GM04504 (cell line): ENCODE results near the gene TMEM225B.
"Not testable (repeated sequence)": the region's sequence is repeated elsewhere in the genome, so short reads cannot be mapped to it uniquely, and the experiment has no call there.

Source experiments
- DNase-seq: peaks from one replicate; pipeline ENCODE4 v3.0.0-alpha.2; 2012; ENCODE audit warnings: low read depth

The TMEM225B gene

DNA sequence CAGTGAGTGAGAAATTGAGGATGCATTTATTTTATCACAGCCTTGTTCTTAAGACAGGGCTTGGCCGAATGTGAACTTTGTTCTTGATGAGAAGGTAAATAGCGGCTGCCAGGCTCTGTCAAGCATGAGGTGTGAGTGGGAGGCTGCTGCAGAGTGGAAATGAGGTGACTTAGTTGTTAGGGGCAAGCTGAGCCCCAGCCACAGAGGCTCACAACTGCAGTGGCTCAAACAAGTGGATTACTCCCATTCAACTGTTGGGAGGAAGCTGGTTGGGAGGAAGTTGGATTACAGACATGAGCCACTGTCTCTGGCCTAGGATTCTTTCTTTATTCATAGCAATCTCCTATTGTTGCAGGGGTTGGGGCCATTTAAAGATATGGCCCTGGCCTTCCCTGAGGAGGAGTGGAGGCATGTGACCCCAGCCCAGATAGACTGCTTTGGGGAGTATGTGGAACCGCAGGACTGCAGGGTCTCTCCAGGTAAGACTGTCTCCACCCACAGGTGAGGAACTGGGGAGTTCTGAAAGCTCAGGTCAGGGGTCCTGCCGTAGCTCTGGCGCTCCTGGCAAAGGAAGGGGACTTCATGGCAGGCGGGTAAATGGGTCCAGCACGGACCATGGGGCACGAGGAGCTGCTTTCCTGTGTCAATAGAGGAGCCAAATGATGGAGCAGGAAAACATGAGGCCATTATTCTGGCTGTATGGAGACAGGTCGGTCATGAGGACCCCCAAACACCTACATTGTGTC is 25.8 kb downstream of the TMEM225B start:
- DNase-seq = no peak

DNA sequence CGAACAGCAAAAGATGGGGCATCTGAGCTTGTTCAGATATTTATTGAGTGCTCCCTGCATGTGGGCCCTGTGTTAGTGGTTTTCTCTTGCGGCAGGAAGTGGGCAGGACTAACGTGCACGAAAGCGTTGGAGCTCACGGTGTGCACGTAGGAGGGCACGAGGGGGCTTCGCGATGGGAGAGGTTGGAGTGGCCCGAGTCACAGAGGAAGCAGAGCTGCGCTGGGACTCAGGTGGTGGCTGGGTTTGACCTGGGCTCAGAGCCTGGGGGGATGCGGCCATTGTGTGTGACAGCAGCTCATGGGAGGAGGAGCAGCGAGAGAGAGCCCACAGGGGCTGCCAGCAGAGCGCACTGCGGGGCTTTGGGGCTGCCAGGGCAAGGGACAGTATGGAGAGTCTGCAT is 26.4 kb downstream of the TMEM225B start:
- DNase-seq = no peak

DNA sequence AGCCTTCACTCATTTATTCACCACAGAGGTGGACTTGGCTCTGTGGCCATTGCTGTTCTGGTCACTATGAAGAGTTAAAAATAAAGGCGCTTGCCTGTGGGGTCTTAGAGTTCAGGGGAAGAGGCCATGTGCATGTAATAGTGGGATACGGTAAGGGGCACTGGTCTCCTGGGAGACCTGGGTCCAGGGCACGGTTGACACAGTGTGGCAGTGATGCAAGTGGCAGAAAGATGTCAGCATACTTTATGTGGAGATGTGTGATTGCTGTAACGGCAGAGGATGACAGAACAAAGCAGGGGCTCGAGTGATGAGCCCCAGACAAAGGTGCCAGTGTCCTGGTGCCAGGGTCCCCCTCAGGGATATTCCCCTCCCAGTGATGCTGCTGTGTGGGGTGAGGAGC is 27.3 kb downstream of the TMEM225B start:
- DNase-seq = no peak

DNA sequence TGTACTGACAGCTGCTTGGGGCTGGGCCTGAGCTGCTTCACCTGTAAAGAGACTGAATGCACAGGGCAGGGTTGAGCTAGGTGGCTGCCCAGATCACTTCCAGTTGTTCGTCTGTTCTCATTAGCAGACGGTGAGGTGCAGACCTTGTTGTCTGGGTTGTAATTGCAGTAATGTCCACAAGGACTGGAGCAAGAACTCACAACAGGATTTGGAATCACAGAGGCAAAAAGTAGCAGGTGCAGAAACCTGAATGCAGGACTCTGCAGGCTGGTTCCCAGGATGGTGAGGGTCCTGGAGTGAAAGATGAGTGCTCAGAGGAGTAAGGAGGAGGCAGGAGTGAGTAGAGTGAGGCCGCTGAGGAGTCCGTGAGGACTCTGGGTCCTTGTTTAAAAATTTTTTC is 27.9 kb downstream of the TMEM225B start:
- DNase-seq = no peak

DNA sequence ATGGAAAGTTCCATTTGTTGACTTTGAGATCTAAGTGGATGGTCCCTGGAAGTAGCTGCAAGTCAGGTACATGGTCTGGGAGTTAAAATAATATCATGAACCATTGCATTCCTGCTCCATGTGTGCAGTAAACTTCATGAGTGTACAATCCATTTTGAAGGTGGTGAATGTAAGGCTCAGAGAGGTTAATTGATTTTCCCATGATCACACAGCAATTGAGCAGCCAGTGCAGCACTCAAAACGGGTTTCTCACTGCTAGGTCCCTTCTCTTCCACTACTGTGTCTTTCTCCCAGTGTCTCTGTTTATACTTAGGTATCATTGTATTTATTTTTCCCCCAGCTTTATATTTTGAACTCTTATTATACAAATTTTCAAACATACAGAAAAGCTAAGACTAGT is 28.6 kb downstream of the TMEM225B start:
- DNase-seq = no peak

DNA sequence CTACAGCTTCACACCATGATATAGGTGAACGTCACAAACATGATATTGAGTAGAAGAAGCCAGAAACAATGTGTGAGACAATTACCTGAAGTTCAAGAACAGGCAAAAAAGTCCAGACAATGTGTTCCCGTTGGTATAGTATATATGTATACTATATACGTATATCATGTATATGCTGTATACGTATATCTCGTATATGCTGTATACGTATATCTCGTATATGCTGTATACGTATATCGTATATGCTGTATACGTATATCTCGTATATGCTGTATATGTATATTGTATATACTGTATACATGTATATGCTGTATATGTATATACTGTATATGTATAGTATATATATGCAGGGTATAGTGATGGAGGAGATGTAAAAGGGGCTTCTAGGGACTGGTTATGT is 29.4 kb downstream of the TMEM225B start:
- DNase-seq = no peak

DNA sequence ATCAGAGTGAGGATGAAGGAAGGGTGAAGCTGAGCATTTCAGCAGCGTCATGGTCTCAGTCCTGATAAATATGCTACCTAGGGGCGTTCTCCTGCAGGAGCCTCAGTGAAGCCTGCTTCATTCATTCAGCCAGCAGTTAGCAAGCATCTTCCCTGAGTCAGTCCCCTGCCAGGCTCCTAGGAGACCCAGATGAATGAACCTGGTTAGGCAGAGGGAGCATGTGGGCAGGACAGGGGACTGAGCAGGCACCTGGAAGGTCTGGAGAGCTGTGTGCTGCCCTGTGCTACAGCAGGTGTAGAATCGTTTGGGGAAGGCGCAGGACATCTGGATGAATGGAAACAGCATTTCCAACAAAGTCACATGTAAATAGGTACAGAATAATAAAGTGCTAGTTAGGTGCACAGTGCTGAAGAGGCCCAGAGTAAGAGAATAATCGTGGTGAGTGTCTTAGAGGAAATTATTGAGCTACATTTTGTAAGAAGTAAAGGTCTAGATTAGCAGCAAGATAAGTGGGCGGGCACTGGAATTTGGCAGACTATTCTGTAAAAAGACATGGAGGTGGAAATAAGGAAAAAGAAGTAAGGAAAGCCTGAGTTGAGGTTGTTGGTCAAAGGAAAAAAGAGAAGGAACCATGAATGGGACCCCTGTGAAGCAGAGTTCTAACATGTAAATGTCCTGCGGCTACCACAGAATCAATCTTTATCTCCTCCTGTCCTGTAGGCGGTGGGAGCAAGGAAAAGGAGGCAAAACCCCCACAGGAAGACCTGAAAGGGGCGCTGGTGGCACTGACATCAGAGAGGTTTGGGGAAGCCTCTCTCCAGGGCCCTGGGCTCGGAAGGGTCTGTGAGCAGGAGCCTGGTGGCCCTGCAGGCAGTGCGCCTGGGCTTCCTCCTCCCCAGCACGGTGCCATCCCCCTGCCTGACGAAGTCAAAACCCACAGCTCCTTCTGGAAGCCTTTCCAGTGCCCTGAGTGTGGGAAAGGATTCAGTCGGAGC is 30.7 kb downstream of the TMEM225B start:
- no peak for DNase-seq

DNA sequence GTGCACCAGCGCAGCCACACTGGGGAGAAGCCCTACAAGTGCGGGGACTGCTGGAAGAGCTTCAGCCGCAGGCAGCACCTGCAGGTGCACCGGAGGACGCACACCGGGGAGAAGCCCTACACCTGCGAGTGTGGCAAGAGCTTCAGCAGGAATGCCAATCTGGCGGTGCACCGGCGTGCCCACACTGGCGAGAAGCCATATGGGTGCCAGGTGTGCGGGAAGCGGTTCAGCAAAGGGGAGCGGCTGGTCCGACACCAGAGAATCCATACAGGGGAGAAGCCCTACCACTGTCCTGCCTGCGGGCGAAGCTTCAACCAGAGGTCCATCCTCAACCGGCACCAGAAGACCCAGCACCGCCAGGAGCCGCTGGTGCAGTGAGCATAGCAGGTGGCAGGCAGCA is 31.6 kb downstream of the TMEM225B start:
- DNase-seq = no peak

DNA sequence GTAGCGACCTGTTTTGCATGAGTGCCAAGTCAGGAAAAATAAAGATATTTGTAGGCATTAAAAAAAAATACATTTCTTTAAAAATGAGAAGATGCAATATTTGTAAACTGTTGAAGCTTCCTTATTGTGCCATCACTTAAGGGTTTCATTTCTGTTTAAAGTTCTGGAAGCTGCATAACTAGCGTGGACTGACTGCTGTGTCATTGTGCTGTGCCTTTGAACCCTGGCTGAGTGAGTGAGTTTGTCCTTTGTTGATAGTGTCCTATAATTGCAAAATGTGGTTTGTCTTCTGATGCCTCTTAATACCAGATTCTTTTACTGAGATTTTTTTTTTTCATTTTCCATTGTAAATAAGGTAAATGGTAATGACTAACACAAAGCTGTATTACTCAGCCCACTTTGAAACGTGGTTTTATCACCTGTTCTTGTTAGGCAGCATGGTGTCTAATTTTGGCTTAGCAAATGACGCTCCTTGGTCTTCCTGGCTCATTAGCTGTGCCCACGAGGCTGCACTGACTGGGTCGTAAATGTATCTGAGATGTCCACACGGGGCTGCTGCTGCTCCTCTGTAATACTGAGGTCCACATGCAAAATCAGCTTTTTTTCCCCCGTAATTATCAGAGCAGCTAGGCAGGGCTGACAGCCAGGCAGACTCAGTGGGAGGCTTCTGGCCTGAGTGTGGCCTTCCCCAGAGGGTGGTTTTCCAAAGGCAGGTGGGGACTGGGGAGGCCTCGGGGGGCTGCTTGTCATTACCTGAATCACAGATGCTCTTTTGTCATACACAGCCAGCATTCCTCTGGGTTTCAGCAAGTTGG is 33.4 kb downstream of the TMEM225B start:
- DNase-seq = no peak

DNA sequence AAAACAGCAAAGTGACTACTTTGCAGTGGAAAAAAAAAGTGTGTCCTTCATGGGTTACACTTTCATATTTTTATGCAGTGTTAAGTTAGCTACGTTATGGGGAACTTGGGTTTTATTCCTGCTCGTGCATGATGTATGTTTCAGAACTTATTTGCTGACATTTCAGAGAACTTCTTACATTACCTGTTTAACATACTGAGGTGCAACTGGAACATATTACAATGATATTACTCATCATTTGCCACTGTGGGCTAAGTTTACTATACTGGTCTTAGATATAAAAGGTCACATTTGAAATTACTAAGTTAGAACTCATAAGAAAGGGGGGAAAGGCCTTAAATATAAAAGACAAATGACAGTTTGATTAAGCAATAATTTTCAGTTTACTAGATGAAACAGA is 39.3 kb downstream of the TMEM225B start:
- DNase-seq = not testable (repeated sequence)

DNA sequence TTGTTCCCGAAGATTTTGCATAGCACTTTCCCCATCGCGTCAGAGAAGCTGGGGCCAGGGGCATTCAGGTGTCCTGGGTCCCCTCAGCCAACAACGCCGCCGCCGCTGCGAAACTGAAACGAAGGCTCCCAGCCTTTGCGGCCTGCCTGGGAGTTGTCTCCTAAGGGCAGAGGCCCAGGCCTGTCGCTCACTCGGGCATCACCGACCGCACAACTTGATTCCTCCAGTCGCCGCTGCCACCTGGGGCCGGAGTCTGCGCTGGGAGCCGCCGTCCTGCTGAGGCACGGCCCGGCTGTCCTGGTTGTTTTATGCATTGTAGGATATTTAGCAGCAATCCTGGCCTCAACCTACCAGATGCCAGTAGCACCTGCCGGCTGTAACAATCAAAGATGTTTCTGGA is 40.7 kb downstream of the TMEM225B start:
- no peak for DNase-seq

DNA sequence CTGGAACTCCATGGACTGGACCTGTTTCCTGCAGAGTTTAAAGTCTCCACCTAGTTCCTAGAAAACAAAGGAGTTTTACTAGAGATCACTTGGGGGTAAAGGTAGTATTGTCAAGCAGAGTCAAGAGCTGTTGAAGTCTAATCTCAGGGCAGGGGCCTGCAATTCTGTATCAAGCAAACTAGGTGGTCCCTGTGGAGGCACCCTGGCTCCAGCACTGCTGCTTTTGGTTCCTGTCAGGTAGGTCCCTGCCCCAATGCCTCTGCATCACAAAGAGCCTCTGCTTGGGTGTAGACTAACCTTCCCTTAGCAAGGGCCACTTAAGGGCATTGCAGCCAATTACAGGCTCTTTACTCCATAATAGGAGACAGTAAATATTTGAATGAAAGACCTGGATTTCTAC is 41.2 kb downstream of the TMEM225B start:
- DNase-seq = no peak

DNA sequence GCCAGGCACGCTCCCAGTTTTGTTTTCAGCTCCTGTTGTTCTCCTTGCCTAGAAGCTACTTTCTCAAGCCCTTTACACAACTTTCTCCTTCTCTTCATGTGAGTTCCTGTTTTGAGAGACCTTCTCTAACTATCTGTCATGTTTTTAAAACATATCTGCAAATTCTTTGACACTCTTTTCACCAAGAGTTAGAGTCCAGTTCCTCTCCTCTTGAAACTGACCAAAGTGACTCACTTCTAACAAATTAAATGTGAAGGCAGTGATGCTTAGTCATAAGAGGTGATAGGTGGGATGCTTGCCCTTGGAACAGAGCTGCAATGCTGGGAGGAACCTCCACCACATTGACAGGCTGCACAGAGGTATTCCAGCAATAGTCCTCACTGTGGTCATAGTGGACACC is 44.0 kb downstream of the TMEM225B start:
- no peak for DNase-seq

DNA sequence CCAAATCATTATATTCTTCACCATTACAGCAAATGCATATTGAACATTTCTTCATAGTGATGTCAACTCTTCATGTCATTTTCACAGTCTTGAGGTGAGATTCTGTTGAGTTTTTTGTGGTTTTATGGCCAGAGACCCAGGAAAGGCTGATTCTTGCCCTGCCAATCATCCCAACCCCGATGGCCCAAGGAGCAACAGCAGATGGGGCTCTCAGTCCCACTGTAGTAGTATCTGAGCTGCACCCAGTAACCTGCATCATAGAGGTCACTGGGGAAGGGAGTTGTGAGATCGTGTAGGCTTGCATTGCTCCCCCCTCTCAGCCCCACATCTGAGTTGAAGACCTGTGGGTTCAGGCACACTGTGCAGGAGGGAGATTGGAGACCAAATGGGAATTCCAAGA is 45.4 kb downstream of the TMEM225B start:
- DNase-seq = no peak

DNA sequence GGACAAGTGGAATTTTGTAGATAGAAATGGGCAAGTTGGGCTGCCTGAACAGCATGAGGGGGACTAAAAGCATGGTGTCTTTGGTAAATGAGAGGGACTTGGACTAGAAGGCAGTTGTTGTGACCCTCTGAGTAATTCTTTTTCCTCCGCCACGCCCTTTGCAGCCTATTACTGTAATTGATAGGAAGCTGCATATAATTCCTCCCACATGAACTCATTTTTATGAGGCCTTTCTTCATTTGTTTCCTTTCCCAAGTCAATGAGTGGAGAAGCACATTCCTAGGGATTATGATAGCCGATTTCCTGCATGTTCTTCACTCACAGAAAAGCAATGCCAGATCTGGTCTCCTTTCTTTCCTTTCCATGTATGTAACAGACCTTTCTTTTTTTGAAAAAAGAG is 46.4 kb downstream of the TMEM225B start:
- DNase-seq = no peak

DNA sequence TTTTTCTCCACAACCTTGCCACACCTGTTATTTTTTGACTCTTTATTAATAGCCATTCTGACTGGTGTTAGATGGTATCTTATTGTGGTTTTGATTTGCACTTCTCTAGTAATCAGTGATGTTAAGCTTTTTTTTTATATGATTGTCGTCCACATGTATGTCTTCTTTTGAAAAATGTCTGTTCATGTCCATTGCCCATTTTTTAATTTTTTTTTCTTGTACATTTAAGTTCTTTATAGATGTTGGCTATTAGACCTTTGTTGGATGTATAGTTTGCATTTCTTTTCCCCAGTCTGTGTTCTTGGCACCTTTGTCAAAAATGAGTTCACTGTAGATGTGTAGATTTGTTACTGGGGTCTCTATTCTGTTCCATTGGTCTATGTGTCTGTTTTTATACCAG is 47.5 kb downstream of the TMEM225B start:
- no peak for DNase-seq

DNA sequence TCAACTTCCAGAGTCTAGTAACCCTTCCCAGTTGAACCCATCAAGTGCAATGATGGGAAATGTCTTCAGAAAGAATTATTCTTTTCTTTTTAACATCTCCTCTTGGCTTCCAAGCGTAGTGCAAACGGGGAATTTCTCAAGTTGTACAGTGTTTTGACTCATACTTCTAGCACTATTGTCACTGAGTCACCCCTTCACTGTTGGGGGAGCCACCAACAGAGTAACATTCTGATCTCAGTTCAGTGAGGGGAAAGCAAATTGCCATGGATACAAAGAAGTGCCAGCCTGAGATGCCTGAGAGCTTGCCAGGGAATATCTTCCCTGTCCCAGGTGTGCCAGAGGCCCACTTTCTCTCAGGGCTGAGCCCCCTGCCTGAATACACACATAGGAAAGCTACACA is 50.8 kb downstream of the TMEM225B start:
- no peak for DNase-seq

DNA sequence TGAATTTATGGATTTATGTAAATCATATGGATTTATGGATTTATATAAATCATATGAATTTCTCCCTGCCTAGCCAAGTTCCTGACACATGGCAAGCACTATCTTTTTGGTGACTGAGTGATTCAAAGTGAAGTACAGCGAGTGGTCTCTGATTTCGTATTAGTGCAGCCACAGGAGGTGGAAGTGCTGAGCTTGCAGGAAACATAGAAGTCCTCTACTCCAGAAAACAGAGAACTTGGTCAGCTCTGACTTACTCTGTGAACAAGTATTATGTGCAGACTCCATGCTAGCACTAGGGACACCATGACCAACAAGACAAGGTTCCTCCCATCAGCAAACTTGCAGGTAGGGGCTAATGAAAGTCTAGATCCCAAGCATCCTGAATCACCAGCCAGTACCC is 53.2 kb downstream of the TMEM225B start:
- DNase-seq = no peak

DNA sequence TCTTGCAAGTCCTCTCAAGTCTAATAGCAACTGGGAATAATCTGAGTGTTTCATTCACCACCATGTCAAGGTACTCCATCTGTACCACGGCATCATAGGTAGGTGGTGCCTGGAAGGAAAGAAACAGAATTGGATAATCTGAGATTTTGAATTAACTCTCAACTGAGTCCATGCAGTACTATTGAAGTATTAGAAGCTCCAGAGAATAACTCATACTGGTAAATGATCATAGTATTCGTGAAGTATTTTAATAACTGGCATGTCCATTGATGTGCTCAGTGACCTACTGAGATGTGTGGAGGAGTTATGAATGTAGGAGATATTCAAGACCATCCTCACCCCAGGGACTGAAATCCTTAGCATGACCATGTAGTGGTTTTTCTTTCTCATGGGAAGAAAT is 54.6 kb downstream of the TMEM225B start:
- DNase-seq = no peak

DNA sequence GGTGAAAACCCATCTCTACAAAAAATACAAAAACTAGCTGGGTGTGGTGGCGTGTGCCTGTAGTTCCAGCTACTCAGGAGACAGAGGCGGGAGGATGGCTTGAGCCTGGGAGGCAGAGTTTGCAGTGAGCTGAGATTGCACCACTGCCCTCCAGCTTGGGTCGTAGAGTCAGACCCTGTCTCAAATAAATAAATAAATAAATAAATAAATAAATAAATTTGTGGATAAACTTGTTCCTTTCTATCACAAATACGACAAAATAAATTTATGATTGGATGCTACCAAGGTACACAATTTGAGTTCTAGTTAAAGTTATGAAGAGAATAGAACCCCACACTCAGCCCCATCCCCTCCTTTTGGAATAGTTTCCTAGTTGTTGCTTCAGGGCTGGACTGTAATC is 55.2 kb downstream of the TMEM225B start:
- not testable (repeated sequence) for DNase-seq

DNA sequence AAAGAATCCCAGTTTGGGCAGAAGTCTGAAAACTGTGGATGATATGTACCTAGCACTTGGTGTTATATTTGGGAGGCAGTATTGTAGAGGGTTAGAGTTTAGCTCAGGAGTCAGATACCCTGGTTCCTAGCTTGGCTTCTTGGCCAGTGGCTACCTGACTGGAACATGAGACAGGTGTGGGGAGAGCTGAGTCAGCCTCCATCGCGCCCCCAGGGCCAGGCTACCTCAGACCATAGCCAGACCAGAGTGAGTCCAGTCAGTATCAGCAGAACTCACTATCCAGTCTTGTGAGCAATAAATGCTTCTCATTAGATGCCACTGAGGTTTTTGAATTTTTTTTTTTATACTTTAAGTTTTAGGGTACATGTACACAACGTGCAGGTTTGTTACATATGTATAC is 55.7 kb downstream of the TMEM225B start:
- no peak for DNase-seq

DNA sequence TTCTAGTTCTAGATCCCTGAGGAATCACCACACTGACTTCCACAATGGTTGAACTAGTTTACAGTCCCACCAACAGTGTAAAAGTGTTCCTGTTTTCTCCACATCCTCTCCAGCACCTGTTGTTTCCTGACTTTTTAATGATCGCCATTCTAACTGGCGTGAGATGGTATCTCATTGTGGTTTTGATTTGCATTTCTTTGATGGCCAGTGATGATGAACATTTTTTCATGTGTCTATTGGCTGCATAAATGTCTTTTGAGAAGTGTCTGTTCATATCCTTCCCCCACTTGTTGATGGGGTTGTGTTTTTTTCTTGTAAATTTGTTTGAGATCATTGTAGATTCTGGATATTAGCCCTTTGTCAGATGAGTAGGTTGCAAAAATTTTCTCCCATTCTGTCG is 56.6 kb downstream of the TMEM225B start:
- DNase-seq = not testable (repeated sequence)
